HL-60 (cell line): Measurements from ENCODE around the gene ARHGAP24.

Experiments used
- CTCF ChIP-seq: IDR thresholded peaks from one replicate; pipeline ENCODE4 v1.5.1; 2011; ENCODE audit warnings: low read length, control low read depth, inconsistent platforms; ENCODE audit not compliant: insufficient read depth
- GABPA ChIP-seq: IDR thresholded peaks from 2 replicates; pipeline ENCODE4 v1.6.1; 2012; ENCODE audit warnings: low read depth
- POLR2AphosphoS5 ChIP-seq: IDR thresholded peaks from 2 replicates; pipeline ENCODE4 v1.6.1; 2012; ENCODE audit warnings: low read depth
- REST ChIP-seq: IDR thresholded peaks from 2 replicates; pipeline ENCODE4 v1.6.1; 2012; ENCODE audit warnings: low read depth; ENCODE audit not compliant: insufficient replicate concordance

GRCh38 chr4:85426366-85426765, 48.6 kb upstream of the ARHGAP24 start:
- TF ChIP-seq CTCF = no peak
- no peak for TF ChIP-seq GABPA
- TF ChIP-seq POLR2AphosphoS5 = no peak
- TF ChIP-seq REST = no peak
